ENCODE data around the gene ARID3A.
"Not testable (repeated sequence)": the region's sequence is repeated elsewhere in the genome, so short reads cannot be mapped to it uniquely, and the experiment has no call there.

ARID3A gene, protein sequence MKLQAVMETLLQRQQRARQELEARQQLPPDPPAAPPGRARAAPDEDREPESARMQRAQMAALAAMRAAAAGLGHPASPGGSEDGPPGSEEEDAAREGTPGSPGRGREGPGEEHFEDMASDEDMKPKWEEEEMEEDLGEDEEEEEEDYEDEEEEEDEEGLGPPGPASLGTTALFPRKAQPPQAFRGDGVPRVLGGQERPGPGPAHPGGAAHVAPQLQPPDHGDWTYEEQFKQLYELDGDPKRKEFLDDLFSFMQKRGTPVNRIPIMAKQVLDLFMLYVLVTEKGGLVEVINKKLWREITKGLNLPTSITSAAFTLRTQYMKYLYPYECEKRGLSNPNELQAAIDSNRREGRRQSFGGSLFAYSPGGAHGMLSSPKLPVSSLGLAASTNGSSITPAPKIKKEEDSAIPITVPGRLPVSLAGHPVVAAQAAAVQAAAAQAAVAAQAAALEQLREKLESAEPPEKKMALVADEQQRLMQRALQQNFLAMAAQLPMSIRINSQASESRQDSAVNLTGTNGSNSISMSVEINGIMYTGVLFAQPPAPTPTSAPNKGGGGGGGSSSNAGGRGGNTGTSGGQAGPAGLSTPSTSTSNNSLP

DNA sequence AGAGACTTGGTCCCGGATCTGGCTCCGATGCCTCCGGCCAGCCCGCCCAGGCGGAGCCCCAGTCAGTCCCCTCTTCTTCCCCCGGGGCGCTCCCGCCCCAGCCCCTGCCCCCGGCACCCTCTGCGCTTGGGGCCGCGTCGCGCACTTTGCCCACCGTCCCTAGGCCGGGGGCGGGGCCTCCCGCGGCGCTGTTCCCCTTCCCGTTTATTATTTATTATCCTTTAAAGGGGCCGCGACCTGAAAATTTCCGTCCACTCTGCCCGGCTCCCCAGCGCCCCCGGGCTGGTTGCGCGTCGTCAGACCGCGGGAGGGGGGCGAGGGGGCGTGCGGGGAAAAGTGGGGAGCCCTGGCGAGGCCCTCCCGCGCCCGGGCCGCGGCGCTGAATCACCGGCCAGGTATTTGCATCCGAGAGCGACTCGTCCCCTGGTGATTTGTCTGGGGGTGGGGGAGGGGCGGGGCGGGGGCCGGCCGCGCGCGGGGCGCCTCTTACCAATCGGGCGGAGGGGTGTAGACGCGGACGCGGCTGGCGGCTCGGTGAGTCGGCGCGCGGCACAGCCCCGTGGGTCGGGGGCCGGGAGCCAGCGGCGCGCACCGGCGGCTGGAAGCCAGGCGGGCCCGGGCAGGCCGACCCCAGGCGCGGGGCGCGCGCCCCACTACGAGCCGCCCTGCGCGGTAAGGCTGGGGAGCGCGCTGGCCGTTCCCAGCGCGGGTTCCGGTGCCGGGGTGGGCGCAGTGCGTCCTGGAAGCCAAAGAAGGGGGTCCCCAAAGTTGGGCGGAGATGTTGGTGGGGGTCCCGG is at the start of gene ARID3A:
Gene ARID3A (plus strand): TSS at position 510 of the 797 bp plus-strand sequence. CDS start 3,494 bp downstream, outside the sequence.
- peak; percentile 89 for DNase-seq

DNA sequence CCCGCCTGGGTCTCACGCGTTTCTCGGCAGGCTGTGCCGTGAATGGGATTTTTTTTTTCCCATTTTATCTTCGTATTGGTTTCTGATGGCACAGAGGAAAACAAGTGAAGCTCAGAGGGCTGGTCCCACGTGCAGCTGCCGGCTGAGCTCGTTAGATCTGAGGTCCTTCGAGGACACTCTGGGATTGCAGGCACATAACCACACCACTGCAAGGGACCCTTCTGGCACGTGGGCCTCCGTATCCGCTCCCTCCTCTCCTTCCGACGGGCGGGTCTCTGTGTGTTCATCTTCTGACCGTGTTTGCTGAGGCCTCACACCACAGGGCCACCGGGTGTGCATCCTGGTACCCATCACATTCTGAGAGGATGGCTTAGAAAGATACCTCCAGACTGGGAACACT is 49.7 kb upstream of the ARID3A start:
- peak; percentile 55 for DNase-seq

DNA sequence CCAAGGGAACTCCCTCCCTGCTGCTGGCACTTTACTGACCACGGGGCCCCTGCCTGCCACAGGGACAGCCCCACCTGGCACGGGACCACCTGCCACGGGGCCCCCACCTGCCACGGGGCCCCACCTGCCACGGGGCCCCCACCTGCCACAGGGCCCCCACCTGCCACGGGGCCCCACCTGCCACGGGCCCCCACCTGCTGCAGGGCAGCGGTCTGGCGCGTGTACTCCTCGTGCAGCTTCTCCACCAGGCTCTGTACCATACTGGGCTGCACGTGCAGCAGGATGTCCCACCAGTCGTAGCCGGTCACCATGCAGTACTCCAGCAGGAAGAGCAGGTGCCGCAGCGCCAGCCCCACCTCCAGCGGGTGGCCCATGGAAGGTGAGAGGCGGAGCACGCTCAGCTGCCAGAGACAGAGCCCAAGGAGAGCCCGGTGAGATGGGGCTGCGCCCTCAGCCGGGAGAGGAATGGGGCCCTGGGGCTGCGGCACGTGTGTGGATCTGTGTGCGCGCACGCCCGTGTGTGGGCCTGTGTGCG is 49.0 kb upstream of the ARID3A start:
- DNase-seq, result no peak

DNA sequence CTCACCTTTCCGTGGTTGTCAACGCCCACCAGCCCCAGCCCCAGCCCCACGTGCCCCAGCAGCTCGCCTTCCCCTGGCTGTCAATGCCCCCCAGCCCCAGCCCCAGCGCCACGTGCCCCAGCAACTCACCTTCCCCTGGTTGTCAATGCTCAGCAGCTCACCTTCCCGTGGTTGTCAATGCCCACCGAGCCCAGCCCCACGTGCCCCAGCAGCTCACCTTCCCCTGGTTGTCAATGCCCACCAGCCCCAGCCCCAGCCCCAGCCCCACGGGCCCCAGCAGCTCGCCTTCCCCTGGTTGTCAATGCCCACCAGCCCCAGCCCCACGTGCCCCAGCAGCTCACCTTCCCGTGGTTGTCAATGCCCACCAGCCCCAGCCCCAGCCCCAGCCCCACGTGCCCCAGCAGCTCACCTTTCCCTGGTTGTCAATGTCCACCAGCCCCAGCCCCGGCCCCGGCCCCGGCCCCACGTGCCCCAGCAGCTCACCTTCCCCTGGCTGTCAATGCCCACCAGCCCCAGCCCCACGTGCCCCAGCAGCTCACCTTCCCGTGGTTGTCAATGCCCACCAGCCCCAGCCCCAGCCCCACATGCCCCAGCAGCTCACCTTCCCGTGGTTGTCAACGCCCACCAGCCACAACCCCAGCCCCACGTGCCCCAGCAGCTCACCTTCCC is 47.7 kb upstream of the ARID3A start:
- not testable (repeated sequence) for DNase-seq

DNA sequence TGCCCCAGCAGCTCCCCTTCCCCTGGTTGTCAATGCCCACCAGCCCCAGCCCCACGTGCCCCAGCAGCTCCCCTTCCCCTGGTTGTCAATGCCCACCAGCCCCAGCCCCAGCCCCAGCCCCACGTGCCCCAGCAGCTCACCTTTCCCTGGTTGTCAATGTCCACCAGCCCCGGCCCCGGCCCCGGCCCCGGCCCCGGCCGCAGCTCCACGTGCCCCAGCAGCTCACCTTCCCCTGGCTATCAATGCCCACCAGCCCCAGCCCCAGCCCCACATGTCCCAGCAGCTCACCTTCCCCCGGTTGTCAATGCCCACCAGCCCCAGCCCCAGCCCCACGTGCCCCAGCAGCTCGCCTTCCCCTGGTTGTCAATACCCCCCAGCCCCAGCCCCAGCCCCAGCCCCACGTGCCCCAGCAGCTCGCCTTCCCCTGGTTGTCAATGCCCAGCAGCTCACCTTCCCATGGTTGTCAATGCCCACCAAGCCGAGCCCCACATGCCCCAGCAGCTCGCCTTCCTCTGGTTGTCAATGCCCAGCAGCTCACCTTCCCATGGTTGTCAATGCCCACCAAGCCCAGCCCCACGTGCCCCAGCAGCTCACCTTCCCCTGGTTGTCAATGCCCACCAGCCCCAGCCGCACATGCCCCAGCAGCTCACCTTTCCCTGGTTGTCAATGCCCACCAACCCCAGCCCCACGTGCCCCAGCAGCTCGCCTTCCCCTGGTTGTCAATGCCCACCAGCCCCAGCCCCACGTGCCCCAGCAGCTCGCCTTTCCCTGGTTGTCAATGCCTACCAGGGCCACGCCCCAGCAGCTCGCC is 46.9 kb upstream of the ARID3A start:
- DNase-seq, result peak; percentile 19

DNA sequence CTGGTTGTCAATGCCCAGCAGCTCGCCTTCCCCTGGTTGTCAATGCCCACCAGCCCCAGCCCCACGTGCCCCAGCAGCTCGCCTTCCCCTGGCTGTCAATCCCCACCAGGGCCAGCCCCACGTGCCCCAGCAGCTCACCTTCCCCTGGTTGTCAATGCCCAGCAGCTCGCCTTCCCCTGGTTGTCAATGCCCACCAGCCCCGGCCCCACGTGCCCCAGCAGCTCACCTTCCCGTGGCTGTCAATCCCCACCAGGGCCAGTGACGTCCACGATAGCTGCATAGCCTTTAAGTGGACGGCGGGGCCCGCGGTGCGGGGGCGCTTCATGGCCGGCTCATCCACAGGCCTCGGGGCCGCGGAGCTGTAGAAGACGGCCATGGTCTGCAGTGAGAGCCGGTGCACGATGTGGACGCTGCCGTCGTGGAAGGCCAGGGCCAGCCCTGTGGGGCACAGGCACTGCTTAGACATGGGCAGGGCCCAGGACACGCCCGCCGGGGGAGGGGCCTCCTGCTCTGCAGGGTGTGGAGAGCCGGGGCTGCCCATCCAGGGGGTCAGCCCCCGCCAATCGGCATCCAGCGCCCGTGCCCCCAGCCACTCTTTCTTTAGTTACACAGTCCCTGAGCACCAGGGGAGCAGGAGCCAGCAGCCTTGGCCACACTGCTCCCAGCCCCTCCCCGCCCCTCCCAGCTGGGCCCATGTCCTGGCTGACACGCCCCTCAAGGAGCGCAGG is 46.0 kb upstream of the ARID3A start:
- no peak for DNase-seq

DNA sequence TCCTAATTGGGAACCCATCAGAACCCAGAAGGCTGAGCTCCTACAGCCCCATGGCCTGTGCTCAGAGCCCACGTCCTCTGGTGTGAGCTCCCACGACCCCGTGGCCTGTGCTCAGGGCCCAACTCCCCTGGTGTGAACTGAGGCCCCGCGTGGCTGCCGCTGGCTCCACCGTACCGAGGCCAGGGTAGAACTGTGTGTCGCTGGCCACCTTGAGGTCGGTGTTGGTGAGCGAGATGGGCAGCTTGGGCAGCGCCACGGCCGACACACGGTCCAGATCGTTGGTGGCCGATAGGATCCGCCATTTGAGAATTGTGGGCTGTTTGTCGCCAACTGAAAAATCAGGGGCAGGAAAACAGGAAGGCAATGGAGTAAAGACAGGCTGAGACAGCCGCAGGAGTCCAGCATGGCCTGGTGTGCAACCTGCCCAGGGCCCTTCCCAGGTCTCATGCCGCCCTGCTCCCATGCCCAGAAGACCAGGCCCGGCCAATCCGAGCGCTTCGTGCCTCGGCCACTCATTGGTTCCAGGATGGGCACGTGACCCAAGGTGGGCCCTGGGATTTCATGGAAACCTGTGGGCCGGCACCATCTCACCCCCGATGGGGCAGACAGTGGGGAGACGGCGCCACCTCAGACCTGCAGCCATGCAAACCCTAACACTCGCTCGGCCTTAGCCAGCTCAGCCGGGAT is 44.3 kb upstream of the ARID3A start:
- DNase-seq, result no peak

DNA sequence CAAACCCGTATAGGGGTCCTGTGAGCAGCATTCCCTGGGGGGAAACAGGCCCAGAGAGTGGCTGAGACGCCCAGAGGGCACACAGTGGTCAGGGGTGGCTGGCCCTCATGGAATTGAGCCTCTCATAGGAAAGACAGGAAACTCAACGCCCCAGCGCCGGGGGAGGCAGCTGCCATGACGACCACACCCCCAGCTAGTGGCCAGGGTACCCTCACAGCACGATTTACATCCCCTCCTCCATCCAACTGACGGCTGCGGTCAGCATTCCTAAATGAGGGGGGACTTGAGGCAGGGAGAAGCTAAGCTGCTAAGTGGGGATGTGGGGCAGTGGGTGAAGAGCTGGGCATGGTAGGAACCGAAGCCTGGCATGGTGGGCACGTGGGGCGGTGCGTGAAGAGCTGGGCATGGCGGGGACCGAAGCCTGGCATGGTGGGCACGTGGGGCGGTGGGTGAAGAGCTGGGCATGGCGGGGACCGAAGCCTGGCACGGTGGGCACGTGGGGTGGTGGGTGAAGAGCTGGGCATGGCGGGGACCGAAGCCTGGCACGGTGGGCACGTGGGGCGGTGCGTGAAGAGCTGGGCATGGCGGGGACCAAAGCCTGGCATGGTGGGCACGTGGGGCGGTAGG is 42.9 kb upstream of the ARID3A start:
- no peak for DNase-seq

DNA sequence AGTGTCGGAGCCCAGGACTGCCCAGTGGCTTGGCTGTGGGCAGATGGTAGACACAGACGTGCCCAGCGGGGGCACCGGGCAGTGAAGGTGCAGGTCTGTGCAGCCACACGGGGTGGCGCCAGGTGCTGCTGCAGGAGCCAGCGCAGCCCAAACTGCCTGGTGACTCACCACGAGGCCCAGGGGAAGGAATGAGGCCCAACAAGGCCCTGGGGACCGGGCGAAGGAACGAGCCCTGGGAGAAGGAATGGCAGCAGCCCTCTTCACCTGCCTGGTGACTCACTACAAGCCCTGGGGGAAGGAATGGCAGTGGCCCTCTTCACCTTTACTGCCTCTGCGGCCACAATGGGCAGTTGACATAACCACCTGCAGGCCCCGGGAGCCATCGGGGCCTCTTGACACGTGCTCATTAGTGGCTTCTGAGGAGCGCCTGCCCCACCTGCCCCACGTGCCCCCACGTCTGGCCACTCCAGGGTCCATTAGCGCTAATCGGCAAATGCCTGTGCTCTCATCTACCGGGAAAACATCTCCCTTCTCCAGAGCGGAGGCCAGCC is 42.1 kb upstream of the ARID3A start:
- no peak for DNase-seq

DNA sequence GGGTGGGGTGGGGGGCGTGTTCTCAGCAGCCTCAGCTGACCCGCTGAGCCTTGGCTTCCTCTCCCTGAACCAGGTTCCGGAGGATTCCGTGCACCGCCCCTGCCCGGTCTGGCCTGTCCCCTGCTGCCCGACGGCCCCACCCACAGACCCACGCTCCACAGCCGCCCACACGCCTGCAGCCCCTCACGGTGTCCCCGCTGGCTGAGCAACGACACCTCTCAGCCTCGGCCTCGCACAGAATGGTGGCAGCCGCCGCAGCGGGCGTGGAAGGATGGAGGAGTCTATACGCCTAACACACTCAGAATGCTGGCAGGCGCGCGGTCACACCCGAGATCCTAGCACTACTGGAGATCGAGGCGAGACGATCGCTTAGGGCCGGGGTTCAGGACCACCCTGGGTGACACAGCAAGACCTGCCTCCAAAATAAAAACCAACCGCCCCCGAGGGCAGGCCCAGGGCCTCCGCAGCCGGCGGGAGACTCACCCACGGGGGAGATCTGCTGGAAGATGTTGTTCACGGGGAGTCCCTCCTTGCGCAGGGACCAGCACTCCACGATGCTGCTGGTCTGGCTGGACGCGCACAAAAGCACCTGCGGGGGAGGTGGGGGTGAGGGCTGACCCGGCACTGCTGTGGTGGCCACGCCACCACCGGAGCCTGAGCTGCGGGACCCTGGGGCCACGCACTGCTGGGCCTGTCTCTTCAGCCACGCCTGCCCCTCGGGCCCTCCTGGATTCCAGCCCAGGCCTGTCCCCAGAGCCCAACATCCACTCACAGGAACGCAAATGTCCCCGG is 41.2 kb upstream of the ARID3A start:
- DNase-seq, result no peak

DNA sequence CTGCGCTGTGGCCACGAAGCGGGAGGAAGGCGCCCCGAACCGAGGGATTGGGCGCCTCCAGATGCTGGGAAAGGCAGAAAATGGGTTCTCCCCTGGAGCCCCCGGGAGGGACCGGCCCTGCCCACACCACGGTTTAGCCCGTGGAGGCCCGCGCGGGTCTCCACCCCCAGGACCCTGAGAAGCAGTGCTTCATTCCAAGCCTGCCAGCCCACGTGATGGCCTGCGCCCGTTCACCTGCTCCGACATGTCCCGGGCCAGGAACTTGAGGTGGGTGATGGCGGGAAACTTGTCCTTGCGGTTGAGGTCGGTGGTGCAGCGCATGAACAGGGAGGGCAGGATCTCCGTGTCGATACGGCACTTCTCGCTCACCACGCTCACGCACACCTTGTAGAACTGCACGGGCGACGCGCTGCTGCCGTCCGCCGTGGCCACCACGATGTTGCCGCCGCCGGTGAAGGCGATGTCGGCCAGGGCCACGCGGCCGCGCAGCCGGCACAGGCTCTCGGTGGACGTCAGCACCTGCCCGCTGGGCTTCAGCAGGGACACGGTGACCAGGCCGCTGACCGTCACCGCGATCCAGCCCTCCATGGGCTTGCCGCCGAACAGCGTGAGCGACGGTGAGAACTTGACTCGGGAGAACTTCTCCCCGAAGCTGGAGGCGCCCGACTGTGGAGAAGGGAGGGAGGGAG is 40.2 kb upstream of the ARID3A start:
- no peak for DNase-seq

DNA sequence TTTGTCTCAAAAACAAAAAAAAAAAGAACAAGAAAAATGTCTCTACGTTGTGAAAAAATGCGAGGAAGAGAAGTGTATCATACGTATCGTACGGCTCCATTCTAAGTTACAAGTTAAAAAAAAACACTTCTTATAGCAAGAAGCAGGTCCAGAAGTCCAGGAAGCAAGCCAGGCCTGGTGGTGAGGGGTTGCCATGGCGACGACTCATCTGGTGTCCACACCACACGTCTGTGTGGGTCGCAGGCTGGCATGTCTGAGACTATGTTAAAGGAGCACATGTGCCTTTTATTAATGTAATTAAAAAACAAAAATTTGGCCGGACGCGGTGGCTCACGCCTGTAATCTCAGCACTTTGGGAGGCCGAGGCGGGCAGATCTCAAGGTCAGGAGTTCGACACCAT is 38.8 kb upstream of the ARID3A start:
- no peak for DNase-seq

DNA sequence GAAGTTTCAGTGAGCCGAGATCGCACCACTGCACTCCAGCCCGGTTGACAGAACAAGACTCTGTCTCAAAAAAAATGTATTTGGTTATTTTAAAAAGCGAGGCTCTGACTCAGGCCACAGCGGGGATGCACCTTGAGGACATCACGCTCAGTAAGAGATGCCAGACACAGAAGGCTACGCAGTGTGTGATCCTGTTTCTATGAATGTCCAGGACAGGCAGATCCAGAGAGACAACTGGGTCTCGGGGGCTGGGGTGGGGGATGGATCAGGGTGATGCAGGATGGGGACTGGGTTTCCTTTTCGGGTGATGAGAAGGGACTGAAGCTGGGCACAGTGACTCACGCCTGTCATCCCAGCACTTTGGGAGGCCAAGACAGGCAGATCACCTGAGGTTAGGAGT is 38.2 kb upstream of the ARID3A start:
- DNase-seq, result no peak

DNA sequence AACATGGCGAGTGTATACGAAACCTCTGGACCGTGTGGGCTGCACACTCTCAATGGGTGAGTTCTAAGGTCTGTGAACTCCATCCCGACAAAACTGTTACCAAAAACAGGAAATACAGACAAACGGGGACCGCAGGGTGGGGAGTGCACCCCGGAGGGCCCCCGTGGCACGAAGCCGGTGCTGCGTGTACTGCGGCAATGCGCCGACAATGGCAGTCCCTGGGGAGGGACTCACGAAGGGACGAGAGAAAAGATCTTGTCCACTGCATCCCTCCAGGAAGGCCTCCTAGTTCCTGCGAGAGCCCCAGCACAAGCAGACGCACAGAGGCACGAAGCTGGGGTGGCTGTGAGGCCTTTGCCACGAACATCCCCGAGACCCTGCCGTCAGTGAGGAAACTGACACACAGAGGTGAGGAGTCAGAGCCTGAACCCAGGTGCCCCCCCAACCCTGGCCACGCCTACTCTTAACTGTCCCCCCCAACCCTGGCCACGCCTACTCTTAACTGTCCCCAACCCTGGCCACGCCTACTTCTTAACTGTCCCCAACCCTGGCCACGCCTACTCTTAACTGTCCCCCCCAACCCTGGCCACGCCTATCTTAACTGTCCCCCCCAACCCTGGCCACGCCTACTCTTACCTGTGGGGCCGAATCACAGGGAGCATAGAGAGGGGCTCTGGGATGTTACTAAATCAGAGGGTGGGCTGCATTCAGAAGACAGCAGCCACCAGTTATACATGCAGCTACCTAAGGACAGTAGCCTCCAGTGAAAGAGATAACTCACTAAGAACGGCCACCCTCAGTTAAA is 37.1 kb upstream of the ARID3A start:
- no peak for DNase-seq

DNA sequence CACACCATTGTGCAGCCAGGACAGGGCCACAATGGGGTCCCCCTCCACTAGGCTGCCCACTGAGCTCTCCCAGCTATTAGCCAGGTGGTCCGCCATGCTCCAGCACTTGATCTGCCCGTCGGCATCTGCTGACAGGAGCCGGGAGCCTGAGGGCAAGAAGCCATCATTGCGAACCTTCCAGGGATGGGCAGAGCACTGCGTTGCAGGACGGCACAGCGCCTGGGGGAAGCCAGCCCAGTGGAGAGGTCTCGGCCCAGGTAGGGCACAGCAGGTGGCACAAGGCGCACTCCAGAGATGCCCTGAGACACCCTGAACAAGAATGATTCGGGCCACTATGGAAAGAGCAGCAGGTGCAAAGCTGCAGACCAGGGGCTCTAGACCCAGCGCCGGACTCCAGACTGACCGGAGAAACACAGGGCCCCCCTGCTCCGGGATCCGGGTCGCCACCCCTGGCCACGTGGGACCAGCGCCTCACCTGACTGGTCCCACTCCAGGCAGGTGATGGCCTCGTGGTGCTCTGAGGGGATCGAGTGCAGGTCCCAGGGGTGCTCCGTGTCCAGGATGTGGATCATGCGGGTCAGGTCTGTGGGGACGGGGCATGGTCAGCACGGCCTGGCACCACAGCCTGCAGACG is 36.1 kb upstream of the ARID3A start:
- DNase-seq, result no peak

DNA sequence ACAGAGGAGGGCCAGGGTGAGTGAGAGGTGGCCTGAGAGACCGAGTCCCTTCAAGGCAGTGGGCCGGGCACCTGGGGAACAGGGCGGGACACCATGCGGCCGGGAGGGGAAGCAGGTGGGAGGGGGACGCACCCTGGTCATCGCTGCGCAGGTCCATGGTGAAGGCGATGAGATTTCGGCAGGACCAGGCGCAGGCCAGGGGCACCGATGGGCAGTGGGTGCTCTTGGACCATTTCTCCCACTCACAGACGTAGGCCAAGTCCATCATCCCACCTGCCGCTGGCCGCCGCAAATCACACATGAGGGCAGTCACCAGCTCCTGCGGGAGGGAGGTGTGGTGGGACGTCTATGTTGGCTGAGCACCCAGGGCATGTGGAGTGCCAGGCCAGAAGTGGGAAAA is 35.0 kb upstream of the ARID3A start:
- DNase-seq, result no peak
